Fibroblast of the aortic adventitia (primary cell): ENCODE data around the gene NDOR1. TPM values are rescaled to one million over a fixed set of nuclear protein-coding genes. Genes with fewer than 3 reads are reported as not detected.

Experiments
- DNase-seq: peaks from one replicate; pipeline ENCODE4 v3.0.0-alpha.2; 2010; ENCODE audit warnings: low read depth
- H3K4me3 ChIP-seq: 2 replicates; pipeline ENCODE4 v1.5.1; 2011; ENCODE audit warnings: low read depth, mild to moderate bottlenecking, control low read depth, low read length, moderate library complexity
- CTCF ChIP-seq: IDR thresholded peaks from 2 replicates; pipeline ENCODE4 v1.5.1; 2011; ENCODE audit warnings: mild to moderate bottlenecking, low read length, control low read depth, inconsistent platforms; ENCODE audit not compliant: insufficient read depth
- total RNA-seq: library from RNA; depleted of rRNA; stranded (reverse); fragments of >200 nt; gene quantifications from 2 replicates; pipeline ENCODE4 v1.2.3, GENCODE V29; 2012; ENCODE audit warnings: low replicate concordance

NDOR1 gene
- total RNA-seq, 1 donor = 8.6 TPM

GRCh38 chr9:137251490-137252268, 46.2 kb downstream of the NDOR1 start:
- TF ChIP-seq CTCF = no peak
- no peak for DNase-seq
- H3K4me3 ChIP-seq = no peak overlapping the region

DNA sequence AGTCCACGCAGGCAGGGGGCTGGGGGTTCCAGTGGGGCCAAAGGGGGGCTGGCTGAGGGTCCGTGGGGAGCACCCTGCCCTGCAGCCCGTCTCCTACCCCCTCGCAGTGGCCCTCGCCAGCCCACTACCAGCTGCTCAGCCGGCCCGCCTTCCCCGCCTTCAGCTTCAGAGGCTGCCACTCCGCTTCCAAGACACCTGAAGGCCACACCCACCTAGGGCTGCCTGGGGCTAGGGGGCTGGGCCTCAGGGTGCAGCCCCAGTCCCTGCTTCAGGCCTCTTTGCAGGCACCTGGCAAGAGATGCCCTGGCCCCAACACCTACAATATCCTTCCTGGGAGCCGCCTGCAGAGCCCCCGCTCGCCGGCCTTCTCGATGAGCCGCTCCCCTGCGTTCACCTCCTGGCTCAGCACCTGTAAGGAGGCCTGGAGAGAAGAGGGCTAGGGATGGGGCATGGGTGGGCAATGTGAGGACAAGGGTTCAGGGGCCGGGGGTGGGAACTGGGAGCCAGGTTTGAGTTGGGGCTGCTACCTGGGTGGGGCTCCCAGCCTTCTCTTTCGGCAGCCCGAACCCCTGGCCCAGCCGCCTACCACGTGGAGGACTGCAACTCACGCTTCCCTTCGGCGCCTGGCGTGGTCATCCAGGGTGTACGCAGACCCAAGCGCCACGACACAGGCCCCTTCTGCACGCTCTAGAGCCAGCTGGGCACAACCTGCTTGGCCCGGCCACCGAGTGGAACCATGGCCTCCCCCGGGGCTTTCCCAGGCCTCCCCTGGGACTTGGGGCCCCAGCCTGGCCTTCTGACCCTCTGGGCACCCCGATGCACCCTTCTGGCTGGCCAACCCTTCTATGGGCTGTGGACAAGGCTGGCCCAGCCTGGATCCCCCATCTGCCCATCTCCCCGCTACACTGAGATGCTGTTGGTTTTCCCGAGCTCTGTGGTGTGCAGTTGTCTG, 47.3 kb downstream of the NDOR1 start:
- DNase-seq = no peak
- no peak overlapping the region for H3K4me3 ChIP-seq
- TF ChIP-seq CTCF = no peak

- TF ChIP-seq CTCF = no peak
- peak overlapping the region; percentile 78 for H3K4me3 ChIP-seq
- DNase-seq = no peak
These were observed 48.5 kb downstream of the NDOR1 start for GRCh38 chr9:137253717-137254623.

DNA sequence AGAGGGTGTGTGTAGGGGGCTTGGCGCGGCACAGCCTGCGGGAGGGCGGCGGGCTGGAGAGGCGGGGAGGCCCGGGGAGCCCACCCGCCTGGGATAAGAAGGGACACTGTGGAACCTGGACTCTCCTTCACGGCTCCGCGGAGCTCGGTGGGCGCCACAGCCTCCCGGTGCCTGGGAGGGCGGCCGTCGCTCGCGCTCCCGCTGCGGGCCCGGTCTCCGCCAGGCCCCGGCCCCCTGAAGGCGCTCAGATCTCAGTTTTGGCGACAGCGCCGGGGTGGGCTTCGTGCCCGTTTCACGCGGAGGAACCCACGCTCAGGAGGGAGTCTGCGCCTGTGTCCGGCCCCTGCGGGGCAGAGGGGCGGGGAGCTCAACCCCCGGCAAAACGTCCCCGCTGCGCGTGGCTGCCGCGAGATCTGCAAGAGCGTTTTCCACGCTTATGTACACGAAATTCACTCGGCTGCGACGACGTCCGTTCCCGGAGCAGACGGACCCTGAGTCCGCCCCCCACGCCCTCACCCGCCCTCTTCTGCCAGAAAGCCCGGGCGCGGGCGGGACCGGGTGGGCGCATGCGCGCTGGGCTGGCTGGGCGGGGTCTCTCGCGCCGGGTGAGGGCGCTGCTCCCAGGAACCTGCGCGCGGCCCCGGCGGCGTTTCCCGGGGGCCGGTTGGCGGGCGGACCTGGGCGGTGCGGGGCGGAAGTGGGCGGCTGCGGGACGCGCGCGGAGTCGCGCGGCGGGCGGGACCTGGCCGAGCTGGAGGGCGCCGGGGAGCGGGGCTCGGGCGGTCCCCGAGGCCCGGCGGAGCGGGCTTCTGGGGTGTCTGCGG, 49.3 kb downstream of the NDOR1 start, which contains the start of gene NELFB:
NELFB (plus strand) TSS at position 704 of the 824 bp plus-strand sequence.
- TF ChIP-seq CTCF = no peak
- H3K4me3 ChIP-seq = peak within 1 kb of the TSS; percentile 93
- peak; percentile 85 for DNase-seq

DNA sequence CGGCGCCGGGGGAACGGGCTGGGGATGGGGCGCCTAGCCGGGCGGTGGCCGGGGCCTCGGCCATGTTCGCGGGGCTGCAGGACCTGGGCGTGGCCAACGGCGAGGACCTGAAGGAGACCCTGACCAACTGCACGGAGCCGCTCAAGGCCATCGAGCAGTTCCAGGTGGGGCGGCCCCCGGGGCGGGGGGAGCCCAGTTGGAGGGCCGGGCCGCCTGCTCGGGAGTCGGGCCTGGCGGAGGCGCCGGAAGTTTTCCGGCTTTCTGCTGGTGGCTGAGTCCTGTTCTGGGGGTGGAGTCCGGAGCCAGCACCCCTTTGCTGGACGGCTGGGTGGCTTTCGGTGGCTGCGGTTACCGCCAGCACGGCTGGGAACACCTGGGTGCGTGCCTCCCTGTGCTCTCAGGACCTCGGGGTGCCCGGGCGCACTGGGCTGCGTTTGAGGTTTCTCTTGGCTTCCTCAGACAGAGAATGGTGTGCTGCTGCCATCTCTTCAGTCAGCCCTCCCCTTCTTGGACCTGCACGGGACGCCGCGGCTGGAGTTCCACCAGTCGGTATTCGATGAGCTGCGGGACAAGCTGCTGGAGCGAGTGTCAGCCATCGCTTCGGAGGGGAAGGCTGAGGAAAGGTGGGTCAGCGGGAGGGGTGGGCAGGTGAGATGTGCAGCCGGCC, 50.1 kb downstream of the NDOR1 start:
- peak; percentile 22 for DNase-seq
- no peak for TF ChIP-seq CTCF
- peak overlapping the region; percentile 93 for H3K4me3 ChIP-seq
